Measurements from ENCODE around the gene ARHGEF28. TPM values are rescaled to one million over a fixed set of nuclear protein-coding genes. Genes with fewer than 3 reads are reported as not detected.

The ARHGEF28 gene
- total RNA-seq, 1 experiment from 2014 or later, result 0.57 TPM

GRCh38 chr5:73816656-73817420, 190.8 kb downstream of the ARHGEF28 start:
- Histone ChIP-seq H3K14ac (ENCODE audit: insufficient read depth, low read length) (no peak overlapping the region), H3K79me1 (ENCODE audit: insufficient read depth, low read depth, low read length, poor library complexity, severe bottlenecking) (no peaks in the 10 kb centered on the region), H4K5ac (ENCODE audit: insufficient read length, low read depth, low read length) (no peak overlapping the region), H2BK120ac (ENCODE audit: low read depth, low read length, poor library complexity, severe bottlenecking) (no peak overlapping the region), H4K8ac (replicated peaks; ENCODE audit: insufficient read length, low read depth, low read length) (no peak overlapping the region), H2AFZ (ENCODE audit: low read length) (no peak overlapping the region), H3K9ac (ENCODE audit: extremely low read depth, insufficient read length, low read length) (no peak overlapping the region), H2BK5ac (ENCODE audit: insufficient read length, low read length) (no peak overlapping the region), H4K91ac (ENCODE audit: insufficient read length, low read depth, low read length) (no peak overlapping the region), H2BK20ac (ENCODE audit: low read depth, low read length, poor library complexity, severe bottlenecking) (no peak overlapping the region), H3K79me2 (ENCODE audit: insufficient read depth, low read length) (no peaks in the 10 kb centered on the region), H3K23me2 (ENCODE audit: insufficient read length, low read depth, low read length, poor library complexity, severe bottlenecking) (no peaks in the 10 kb centered on the region), H3K4me2 (ENCODE audit: insufficient read depth, insufficient read length, low read length) (no peak overlapping the region), H3K18ac (ENCODE audit: insufficient read length, low read depth, low read length) (no peak overlapping the region), H2AK5ac (ENCODE audit: insufficient read length, low read length) (no peak overlapping the region), H3K9me3 (ENCODE audit: control insufficient read depth, low read depth, low read length) (no peaks in the 10 kb centered on the region), H3K27me3 (ENCODE audit: insufficient read depth, low read length) (no peaks in the 10 kb centered on the region), H2BK12ac (ENCODE audit: insufficient read length, low read depth, low read length) (no peak overlapping the region), H3K27ac (ENCODE audit: insufficient read length, low read depth, low read length) (no peak overlapping the region), H3K4me1 (ENCODE audit: insufficient read depth, low read length) (no peaks in the 10 kb centered on the region), H3T11ph (ENCODE audit: low read length) (no peak overlapping the region), H3K56ac (ENCODE audit: insufficient read length, low read depth, low read length) (no peak overlapping the region), H3K4ac (ENCODE audit: low read depth, low read length) (no peak overlapping the region), H4K20me1 (ENCODE audit: control insufficient read depth, insufficient read depth, insufficient read length) (peaks cover 2% of the 10 kb centered on the region), H2BK15ac (ENCODE audit: low read depth, low read length) (no peak overlapping the region), H3K23ac (ENCODE audit: insufficient read length, low read depth, low read length) (no peak overlapping the region)
- no CpG with 5 or more reads among the region's 5 CpGs for WGBS (ENCODE audit: extremely low coverage, insufficient read length, low lambda C conversion rate)
- Mint-ChIP-seq H3K27me3 (ENCODE audit: low read depth) (no peaks in the 10 kb centered on the region), H3K4me3 (no peak overlapping the region), H3K4me1 (peaks cover 13% of the 10 kb centered on the region in 2 experiments), H3K27ac (no peak overlapping the region), H3K9me3 (no peaks in the 10 kb centered on the region), H3K36me3 (ENCODE audit: insufficient read depth in 1 of 3, low read depth in 3 of 3) (peaks cover 0 to 2% (median 0%) of the 10 kb centered on the region in 3 experiments; a peak in 1 of 7 replicates)
- DNase-seq, result no peak
- no peak for TF ChIP-seq CTCF (conservative IDR thresholded peaks at IDR 0.05)
